Activated CD4-positive, alpha-beta T cell treated with anti-CD3 and anti-CD28 coated beads, Interleukin-2, amount 50 U/mL, for 16 hours (primary cell): Measurements from ENCODE around the gene PTPRC.

Experiments used
- DNase-seq: peaks from one replicate; pipeline ENCODE4 v3.0.0-alpha.2; 2020

The PTPRC gene

GRCh38 chr1:198649232-198649967, 10.6 kb downstream of the PTPRC start:
- DNase-seq: peak; percentile 58

- DNase-seq: peak; percentile 77
These were observed 11.1 kb downstream of the PTPRC start for GRCh38 chr1:198649968-198650338.

- no peak for DNase-seq
These were observed 11.7 kb downstream of the PTPRC start for GRCh38 chr1:198650506-198650905.

GRCh38 chr1:198651650-198652400, 13.0 kb downstream of the PTPRC start:
- DNase-seq: no peak

GRCh38 chr1:198653808-198654413, 15.1 kb downstream of the PTPRC start:
- no peak for DNase-seq

- peak; percentile 58 for DNase-seq
These were observed 16.8 kb downstream of the PTPRC start for GRCh38 chr1:198655459-198656121.

GRCh38 chr1:198656500-198656932, 17.7 kb downstream of the PTPRC start:
- DNase-seq: peak; percentile 84

GRCh38 chr1:198657550-198658064, 18.8 kb downstream of the PTPRC start:
- DNase-seq: peak; percentile 77

GRCh38 chr1:198660341-198661261, 21.8 kb downstream of the PTPRC start:
- DNase-seq: peak; percentile 66

GRCh38 chr1:198662821-198663220, 24.0 kb downstream of the PTPRC start:
- no peak for DNase-seq

- no peak for DNase-seq
These were observed 25.4 kb downstream of the PTPRC start for GRCh38 chr1:198664068-198664788.

- no peak for DNase-seq
These were observed 28.3 kb downstream of the PTPRC start for GRCh38 chr1:198667186-198667585.

- DNase-seq: no peak
These were observed 29.0 kb downstream of the PTPRC start for GRCh38 chr1:198667807-198668206.

GRCh38 chr1:198669023-198669698, 30.3 kb downstream of the PTPRC start:
- DNase-seq: peak; percentile 92

- DNase-seq: no peak
These were observed 30.9 kb downstream of the PTPRC start for GRCh38 chr1:198669771-198670170.

GRCh38 chr1:198671136-198671535, 32.3 kb downstream of the PTPRC start:
- DNase-seq: no peak

GRCh38 chr1:198672124-198672523, 33.3 kb downstream of the PTPRC start:
- no peak for DNase-seq

GRCh38 chr1:198674009-198674408, 35.2 kb downstream of the PTPRC start:
- no peak for DNase-seq

GRCh38 chr1:198676253-198676652, 37.4 kb downstream of the PTPRC start:
- DNase-seq: no peak

GRCh38 chr1:198677027-198677426, 38.2 kb downstream of the PTPRC start:
- no peak for DNase-seq

- no peak for DNase-seq
These were observed 39.0 kb downstream of the PTPRC start for GRCh38 chr1:198677871-198678270.
